HL-60 (cell line): ENCODE measurements around the gene ALPK3.

Source experiments
- DNase-seq, 2 experiments: peaks; one replicate each; pipeline ENCODE4 v3.0.0-alpha.2; 2010 to 2020; ENCODE audit warnings: low read depth in 1 of 2, low spot score in 1 of 2
- H3K27ac ChIP-seq: fragments of 250-450 bp; sonication (Bioruptor Pico); replicated peaks from 2 replicates; pipeline ENCODE4 v1.5.1; 2020; ENCODE audit warnings: mild to moderate bottlenecking, moderate library complexity
- H3K27me3 ChIP-seq: fragments of 250-450 bp; sonication (Bioruptor Pico); 2 replicates; pipeline ENCODE4 v1.5.1; 2021; ENCODE audit warnings: mild to moderate bottlenecking, moderate library complexity; ENCODE audit not compliant: insufficient read depth, poor library complexity, severe bottlenecking
- H3K4me3 ChIP-seq: replicated peaks from 2 replicates; pipeline ENCODE4 v1.5.1; 2011; ENCODE audit warnings: mild to moderate bottlenecking, control low read depth, low read length; ENCODE audit not compliant: insufficient read depth
- CTCF ChIP-seq: IDR thresholded peaks from one replicate; pipeline ENCODE4 v1.5.1; 2011; ENCODE audit warnings: low read length, control low read depth, inconsistent platforms; ENCODE audit not compliant: insufficient read depth
- GABPA ChIP-seq: IDR thresholded peaks from 2 replicates; pipeline ENCODE4 v1.6.1; 2012; ENCODE audit warnings: low read depth
- POLR2AphosphoS5 ChIP-seq: IDR thresholded peaks from 2 replicates; pipeline ENCODE4 v1.6.1; 2012; ENCODE audit warnings: low read depth
- REST ChIP-seq: IDR thresholded peaks from 2 replicates; pipeline ENCODE4 v1.6.1; 2012; ENCODE audit warnings: low read depth; ENCODE audit not compliant: insufficient replicate concordance
- SPI1 ChIP-seq: IDR thresholded peaks from 2 replicates; pipeline ENCODE4 v1.6.1; 2012; ENCODE audit warnings: low read depth, mild to moderate bottlenecking, borderline replicate concordance

The ALPK3 gene

GRCh38 chr15:84852212-84852611 lies 35.1 kb downstream of the ALPK3 start:
- no peak for TF ChIP-seq CTCF
- TF ChIP-seq POLR2AphosphoS5: no peak
- TF ChIP-seq SPI1: no peak
- TF ChIP-seq REST: no peak
- TF ChIP-seq GABPA: no peak
- no peak overlapping the region for H3K27ac ChIP-seq
- H3K27me3 ChIP-seq: no peaks in the 10 kb centered on the region
- H3K4me3 ChIP-seq: no peak overlapping the region
- DNase-seq: no peak

GRCh38 chr15:84855136-84855535 lies 38.0 kb downstream of the ALPK3 start:
- DNase-seq: no peak
- TF ChIP-seq SPI1 (no peak), CTCF (no peak), POLR2AphosphoS5 (no peak), REST (no peak), GABPA (no peak)
- H3K27ac ChIP-seq: no peak overlapping the region
- no peaks in the 10 kb centered on the region for H3K27me3 ChIP-seq
- no peak overlapping the region for H3K4me3 ChIP-seq

- TF ChIP-seq REST: no peak
Measured at GRCh38 chr15:84855765-84856164, 38.6 kb downstream of the ALPK3 start.

More at GRCh38 chr15:84855765-84856164, 38.6 kb downstream of the ALPK3 start:
- Histone ChIP-seq H3K27me3 (no peaks in the 10 kb centered on the region), H3K27ac (no peak overlapping the region), H3K4me3 (no peak overlapping the region)
- DNase-seq: no peak
